GM12878 (cell line): Measurements from ENCODE around the gene EIF1. TPM values are rescaled to one million over a fixed set of nuclear protein-coding genes. Genes with fewer than 3 reads are reported as not detected.
A peak's percentile ranks its signal among the peaks of the same experiment; 100 is the strongest.

ENCODE experiments used
- ATAC-seq: fragments of 200-7000 bp; cut with Tn5 transposase; 3 replicates; pipeline ENCODE4 v1.9.1; 2020; ENCODE audit warnings: mild to moderate bottlenecking, moderate library complexity
- BruUV-seq: library from RNA; stranded (reverse); fragments of 400-500 nt; replicated peaks from 2 replicates; lab custom pipeline; 2021; lab: Mats Ljungman, UMichigan
- CTCF ChIA-PET: fragments of 300-600 bp; sonication (Branson Sonifier 250); formaldehyde crosslinking; extraction: SDS; loops from one replicate; lab custom pipeline; 2021; ENCODE audit warnings: inconsistent platforms; lab: Yijun Ruan, JAX
- POLR2A ChIA-PET: fragments of 350-600 bp; formaldehyde crosslinking; extraction: SDS; loops from one replicate; lab custom pipeline; 2021; ENCODE audit warnings: inconsistent platforms; lab: Charles Lee
- RAD21 ChIA-PET: fragments of 300-600 bp; sonication (Branson Sonifier 250); formaldehyde crosslinking; loops from one replicate; lab custom pipeline; 2023; ENCODE audit warnings: antibody characterized with exemption; ENCODE audit not compliant: unreplicated experiment; lab: Charles Lee
- SMC1A ChIA-PET: fragments of 300-600 bp; sonication (Branson Sonifier 250); formaldehyde crosslinking; loops from one replicate; lab custom pipeline; 2023; ENCODE audit not compliant: unreplicated experiment, uncharacterized antibody; lab: Charles Lee
- DNase-seq: peaks from one replicate; pipeline ENCODE4 v3.0.0-alpha.2; 2011; ENCODE audit warnings: low read depth, low spot score
- FAIRE-seq: peaks from 3 replicates; lab custom pipeline; 2011; peaks lifted over from hg19 to GRCh38; lab: Jason Lieb, UNC
- H2AFZ ChIP-seq: 2 replicates; pipeline ENCODE4 v1.6.0; 2011; ENCODE audit warnings: low read depth, low read length, control low read depth; ENCODE audit not compliant: control insufficient read depth
- H3K27ac ChIP-seq: 2 replicates; pipeline ENCODE4 v1.5.1; 2011; ENCODE audit warnings: control low read depth; ENCODE audit not compliant: control insufficient read depth, insufficient read depth
- H3K27me3 ChIP-seq, 2 experiments: replicated peaks in 1 of 2; 2 replicates each; pipeline versions ENCODE4 v1.6.0 to v1.6.1; 2011; ENCODE audit warnings: low read length in 1 of 2; ENCODE audit not compliant: control insufficient read depth in 2 of 2, insufficient read depth in 2 of 2
- H3K36me3 ChIP-seq, 2 experiments: 2 replicates each; pipeline ENCODE4 v1.5.1; 2011; ENCODE audit warnings: low read length in 1 of 2; ENCODE audit not compliant: control insufficient read depth in 2 of 2, insufficient read depth in 2 of 2
- H3K4me1 ChIP-seq: 2 replicates; pipeline ENCODE4 v1.6.1; 2011; ENCODE audit warnings: mild to moderate bottlenecking, low read length, moderate library complexity, mixed read lengths; ENCODE audit not compliant: control insufficient read depth, insufficient read depth
- H3K4me2 ChIP-seq: 2 replicates; pipeline ENCODE4 v1.6.0; 2011; ENCODE audit warnings: control low read depth; ENCODE audit not compliant: control insufficient read depth, insufficient read depth
- H3K4me3 ChIP-seq: fragments of 200-600 bp; sonication (generic); 2 replicates; pipeline ENCODE4 v1.5.1; 2016
- H3K79me2 ChIP-seq: 2 replicates; pipeline ENCODE4 v1.6.0; 2011; ENCODE audit warnings: low read length; ENCODE audit not compliant: control insufficient read depth, insufficient read depth
- H3K9ac ChIP-seq: 2 replicates; pipeline ENCODE4 v1.8.0; 2011; ENCODE audit warnings: low read length, control low read depth, mixed read lengths; ENCODE audit not compliant: control insufficient read depth, insufficient read depth
- H3K9me3 ChIP-seq: replicated peaks from 3 replicates; pipeline ENCODE4 v1.5.1; 2011; ENCODE audit warnings: mild to moderate bottlenecking, low read length; ENCODE audit not compliant: control insufficient read depth, insufficient read depth
- H4K20me1 ChIP-seq: 2 replicates; pipeline ENCODE4 v1.6.0; 2011; ENCODE audit not compliant: control insufficient read depth, insufficient read depth
- BACH1 ChIP-seq: fragments of 450-650 bp; IDR thresholded peaks from 2 replicates; pipeline ENCODE4 v1.6.1; 2017; ENCODE audit warnings: mild to moderate bottlenecking, borderline replicate concordance
- BCL3 ChIP-seq: IDR thresholded peaks from 2 replicates; pipeline ENCODE4 v1.6.1; 2011; ENCODE audit warnings: borderline replicate concordance, low read depth, mild to moderate bottlenecking, moderate library complexity, low read length; ENCODE audit not compliant: insufficient read depth, poor library complexity, severe bottlenecking
- BMI1 ChIP-seq: fragments of 450-650 bp; IDR thresholded peaks from 2 replicates; pipeline ENCODE4 v1.6.1; 2016; ENCODE audit warnings: mild to moderate bottlenecking, moderate library complexity, borderline replicate concordance
- CREM ChIP-seq: IDR thresholded peaks from 2 replicates; pipeline ENCODE4 v1.6.1; 2014; ENCODE audit warnings: antibody characterized with exemption, low read depth
- E4F1 ChIP-seq: fragments of 450-650 bp; IDR thresholded peaks from 2 replicates; pipeline ENCODE4 v1.6.1; 2018; ENCODE audit warnings: borderline replicate concordance, mild to moderate bottlenecking; ENCODE audit not compliant: partially characterized antibody
- HCFC1 ChIP-seq: fragments of 150-350 bp; IDR thresholded peaks from 2 replicates; pipeline ENCODE4 v1.6.1; 2014; ENCODE audit warnings: low read length
- MAX ChIP-seq: IDR thresholded peaks from 2 replicates; pipeline ENCODE4 v1.6.1; 2012; ENCODE audit warnings: low read depth, low read length, improper control_type of control experiment
- MTA3 ChIP-seq: IDR thresholded peaks from 2 replicates; pipeline ENCODE4 v1.6.1; 2012; ENCODE audit warnings: low read length, inconsistent platforms, borderline replicate concordance
- MXI1 ChIP-seq: fragments of 150-350 bp; IDR thresholded peaks from 2 replicates; pipeline ENCODE4 v1.6.1; 2011; ENCODE audit warnings: low read depth, mild to moderate bottlenecking, inconsistent platforms, low read length, improper control_type of control experiment
- POLR2A ChIP-seq: IDR thresholded peaks from 2 replicates; pipeline ENCODE4 v1.6.1; 2011; ENCODE audit warnings: low read depth, mild to moderate bottlenecking, low read length
- POLR2AphosphoS2 ChIP-seq: IDR thresholded peaks from 2 replicates; pipeline ENCODE4 v1.6.1; 2011; ENCODE audit warnings: low read depth, mild to moderate bottlenecking, low read length, improper control_type of control experiment, moderate library complexity
- POLR2AphosphoS5 ChIP-seq: IDR thresholded peaks from 2 replicates; pipeline ENCODE4 v1.6.1; 2011; ENCODE audit warnings: mild to moderate bottlenecking, low read length, inconsistent platforms
- POU2F2 ChIP-seq: IDR thresholded peaks from 3 replicates; pipeline ENCODE4 v1.6.1; 2011; ENCODE audit warnings: low read depth, mild to moderate bottlenecking, low read length, borderline replicate concordance
- RAD21 ChIP-seq: IDR thresholded peaks from 2 replicates; pipeline ENCODE4 v1.6.1; 2011; ENCODE audit warnings: mild to moderate bottlenecking, low read depth, low read length, moderate library complexity; ENCODE audit not compliant: insufficient read depth
- RELB ChIP-seq: fragments of 450-650 bp; IDR thresholded peaks from 2 replicates; pipeline ENCODE4 v1.6.1; 2017; ENCODE audit warnings: low read depth, mild to moderate bottlenecking, moderate library complexity
- TCF3 ChIP-seq: IDR thresholded peaks from 2 replicates; pipeline ENCODE4 v1.6.1; 2012; ENCODE audit warnings: low read depth, mild to moderate bottlenecking, low read length, borderline replicate concordance; ENCODE audit not compliant: insufficient read depth
- ZZZ3 ChIP-seq: IDR thresholded peaks from 2 replicates; pipeline ENCODE4 v1.6.1; 2011; ENCODE audit warnings: low read depth; ENCODE audit not compliant: control insufficient read depth, insufficient read length
- WGBS: methylation state at CpG from one replicate; pipeline ENCODE4 v1.1.6; 2016; ENCODE audit warnings: low lambda C conversion rate; ENCODE audit not compliant: insufficient replicate concordance, insufficient coverage; ENCODE audit errors: missing lambda C conversion rate; 5-methylcytosine and 5-hydroxymethylcytosine counted together
- in situ Hi-C: fragments of 300-500 bp; cut with MboI; formaldehyde crosslinking; loops from 9 replicates; pipeline ENCODE4 v1.14.3; 2018; ENCODE audit warnings: mixed read lengths
- intact Hi-C: fragments of 100-400 bp; cut with micrococcal nuclease; formaldehyde crosslinking; loops from one replicate; pipeline ENCODE4 v1.14.2; 2022; ENCODE audit not compliant: unreplicated experiment
- polyA plus RNA-seq, 11 experiments: library from polyadenylated mRNA; depleted of rRNA in 4 of 11; unstranded in 6 of 11; stranded (reverse) in 5 of 11; fragments of >200 nt; fragmentation: Nextera tagmentation in 4 of 11; fragmentation: Illumina TruSeq in 1 of 11; extraction: Ambion mirVana in 4 of 11; extraction: Trizol in 1 of 11; gene quantifications; 1 replicate in 1 of 11; 2 replicates in 10 of 11; pipeline versions ENCODE4 v1.2.1 to v1.2.3, GENCODE V29; 2011 to 2016; ENCODE audit warnings: inconsistent platforms in 2 of 11, missing spikeins in 2 of 11, low read depth in 1 of 11
- total RNA-seq, 4 experiments: library from RNA; depleted of rRNA in 3 of 4; stranded (reverse); fragments of >200 nt in 3 of 4; fragmentation: Illumina TruSeq in 1 of 4; extraction: Trizol in 1 of 4; gene quantifications; 2 replicates each; pipeline versions ENCODE4 v1.2.1 to v1.2.3, GENCODE V29; 2013 to 2021

The EIF1 gene
- total and polyA plus RNA-seq, 10 of the 15 experiments (the other 5 are each of a cell fraction or from before 2014, with no cell fraction given) = 39.4 to 815 (median 480) TPM

- 94% methylated on average over 11 of the region's 11 CpGs for WGBS
- ChIA-PET RAD21 (interaction anchor here (0.7 to 5.7 kb wide), 3 partner anchors 14 to 30 kb away, joined by 3 to 117 read pairs (median 3); no protein-coding TSS in a partner anchor), CTCF (interaction anchor here (0.6 to 10.4 kb wide), 3 partner anchors 14 to 418 kb away, joined by 3 to 265 read pairs (median 192); no protein-coding TSS in a partner anchor), SMC1A (interaction anchor here (0.6 to 5.7 kb wide), 4 partner anchors 13 to 120 kb away, joined by 3 to 122 read pairs (median 66); partner anchors contain the start of gene FKBP10), POLR2A (interaction anchor here (0.8 kb wide), 1 partner anchor 16 kb away, joined by 4 read pairs; no protein-coding TSS in a partner anchor)
- intact Hi-C loops = no loop called here
- DNase-seq (no peak), ATAC-seq (no peak), FAIRE-seq (no peak)
- Histone ChIP-seq H3K79me2 (peaks cover 28% of the 10 kb centered on the region), H3K4me2 (no peak overlapping the region), H3K27me3 (no peaks in the 10 kb centered on the region), H3K9me3 (no peaks in the 10 kb centered on the region; the same call in 2 of the 3 replicates), H4K20me1 (peaks cover 18% of the 10 kb centered on the region), H3K27ac (no peak overlapping the region), H3K36me3 (peaks cover 20 to 35% of the 10 kb centered on the region in 2 experiments), H3K9ac (no peak overlapping the region), H3K4me1 (peaks cover 11% of the 10 kb centered on the region), H3K4me3 (no peak overlapping the region), H2AFZ (no peak overlapping the region)
- in situ Hi-C loops = loop anchor here (25.0 kb wide), 2 partner anchors 1519 to 1669 kb away; partner anchors contain the start of gene TMEM106A
- no TSS peak for BruUV-seq
- TF ChIP-seq TCF3 (no peak), ZZZ3 (no peak), HCFC1 (no peak), MTA3 (peak; percentile 84), POLR2A (peak; percentile 75), CREM (0 out of 2 replicates have a peak, but pooled peaks have one; percentile 15), BACH1 (peak; percentile 44; the same call in 1 of the 2 replicates), POLR2AphosphoS5 (peak; percentile 19; the same call in 1 of the 2 replicates), MAX (no peak), RELB (no peak), MXI1 (no peak), POU2F2 (0 out of 3 replicates have a peak, but pooled peaks have one; percentile 2), BCL3 (peak; percentile 36), BMI1 (0 out of 2 replicates have a peak, but pooled peaks have one; percentile 15), POLR2AphosphoS2 (no peak; the same call in 1 of the 2 replicates), E4F1 (no peak), RAD21 (no peak)
Measured at GRCh38 chr17:41692722-41693521, 4.2 kb downstream of the EIF1 start.
